Measurements from ENCODE around the gene KLK12.

DNA sequence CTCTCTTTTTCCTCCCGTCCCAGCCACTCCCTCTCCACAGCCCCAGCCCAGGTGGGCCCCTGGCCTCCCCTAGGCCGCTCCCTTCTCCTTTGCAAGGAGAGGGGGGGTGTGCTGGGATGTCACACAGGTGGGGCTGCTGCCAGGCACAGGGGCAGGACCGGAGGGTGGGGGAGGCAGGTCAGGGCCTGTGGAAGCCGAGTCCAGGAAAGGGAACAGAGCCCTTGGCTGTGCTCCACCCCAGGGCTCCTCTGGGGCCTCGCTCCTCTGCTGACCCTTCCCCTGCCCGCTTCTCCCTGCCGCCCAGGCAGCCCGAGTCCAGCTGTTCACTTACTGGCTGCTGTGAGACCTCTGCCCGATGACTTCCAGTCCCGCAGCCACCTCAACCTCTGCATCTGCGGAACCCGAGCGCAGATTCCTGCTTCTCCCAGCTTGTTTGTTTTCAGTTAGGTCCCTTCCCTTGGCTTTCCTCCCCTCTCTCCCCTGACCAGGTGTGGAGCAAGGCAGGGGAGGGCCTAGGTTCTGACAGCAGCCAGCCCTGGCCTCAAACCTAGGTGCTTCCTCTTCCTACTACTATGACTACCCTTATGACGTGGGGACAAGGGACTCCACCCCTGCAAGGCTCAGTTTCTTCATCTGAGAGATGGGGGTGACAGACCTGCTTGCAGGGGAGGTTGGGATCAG is 7.5 kb downstream of the KLK12 start:
- TF ChIP-seq EZH2 (IDR thresholded peaks at IDR 0.05): no peak
- no peak for TF ChIP-seq POLR2AphosphoS5 (IDR thresholded peaks at IDR 0.05; ENCODE audit: borderline replicate concordance, low read depth, low read length)

Measured in SK-N-MC (cell line).